Activated T-cell treated with anti-CD3 and anti-CD28 coated beads for 1 hour (primary cell): ENCODE data around the gene CETN1.

Source experiments
- DNase-seq: peaks from one replicate; pipeline ENCODE4 v3.0.0-alpha.2; 2020; ENCODE audit warnings: low read depth

Gene CETN1

DNA sequence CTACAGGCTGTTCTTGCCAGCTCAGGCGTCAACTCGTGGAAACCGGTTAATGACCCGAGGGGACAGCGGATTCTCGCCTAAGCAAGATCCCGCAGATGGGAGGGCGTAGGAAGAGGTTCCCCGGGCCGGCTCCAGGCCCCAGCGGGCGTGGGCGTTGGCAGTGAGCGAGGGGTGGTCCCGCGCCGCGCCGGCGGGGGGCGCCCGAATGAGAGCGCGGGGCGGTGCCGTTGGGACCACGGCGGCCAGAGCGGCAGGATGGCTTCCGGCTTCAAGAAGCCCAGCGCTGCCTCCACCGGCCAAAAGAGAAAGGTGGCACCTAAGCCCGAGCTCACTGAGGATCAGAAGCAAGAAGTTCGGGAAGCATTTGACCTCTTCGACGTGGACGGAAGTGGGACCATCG, at the start of gene CETN1:
Gene CETN1 (plus strand): TSS at position 227 of the 400 bp plus-strand sequence. CDS start 29 bp downstream, at position 256.
- DNase-seq = no peak

DNA sequence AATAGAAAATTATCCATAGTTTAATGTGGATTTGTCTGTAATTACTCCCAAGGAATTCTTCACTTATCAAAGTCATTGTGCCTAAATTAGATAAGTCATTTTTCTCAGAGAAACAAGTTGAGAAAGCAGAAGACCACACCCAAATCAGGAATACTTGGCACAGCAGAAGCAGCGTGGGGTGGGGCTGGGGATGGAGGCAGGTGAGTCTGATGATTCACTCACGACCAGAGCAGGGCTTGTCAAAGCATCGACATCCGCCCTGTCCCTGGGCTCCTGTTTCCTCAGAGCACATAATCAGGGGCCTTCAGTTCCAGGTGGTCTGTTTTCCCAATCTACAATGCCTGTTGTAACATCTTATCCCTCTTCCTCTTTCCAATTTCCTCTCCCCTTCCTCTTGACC, 48.2 kb upstream of the CETN1 start:
- DNase-seq = no peak

DNA sequence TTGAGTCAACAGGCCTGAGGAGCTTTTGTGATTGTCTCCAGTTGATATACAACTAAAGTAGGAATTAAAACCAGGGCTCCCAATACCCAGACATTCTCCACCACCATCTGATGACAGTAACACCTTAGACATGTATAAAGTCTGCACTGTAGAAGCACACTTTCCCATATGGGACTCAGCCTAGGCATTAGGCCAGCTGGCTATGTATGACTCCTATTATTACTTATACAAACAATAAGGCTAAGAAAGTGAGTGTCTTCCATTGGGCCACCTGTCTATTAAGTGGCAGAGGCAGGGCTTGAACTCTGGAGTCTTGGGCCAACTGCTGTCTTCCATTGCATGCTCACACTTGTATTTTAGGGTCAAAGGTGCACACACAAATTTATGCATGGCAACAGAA, 47.5 kb upstream of the CETN1 start:
- no peak for DNase-seq

DNA sequence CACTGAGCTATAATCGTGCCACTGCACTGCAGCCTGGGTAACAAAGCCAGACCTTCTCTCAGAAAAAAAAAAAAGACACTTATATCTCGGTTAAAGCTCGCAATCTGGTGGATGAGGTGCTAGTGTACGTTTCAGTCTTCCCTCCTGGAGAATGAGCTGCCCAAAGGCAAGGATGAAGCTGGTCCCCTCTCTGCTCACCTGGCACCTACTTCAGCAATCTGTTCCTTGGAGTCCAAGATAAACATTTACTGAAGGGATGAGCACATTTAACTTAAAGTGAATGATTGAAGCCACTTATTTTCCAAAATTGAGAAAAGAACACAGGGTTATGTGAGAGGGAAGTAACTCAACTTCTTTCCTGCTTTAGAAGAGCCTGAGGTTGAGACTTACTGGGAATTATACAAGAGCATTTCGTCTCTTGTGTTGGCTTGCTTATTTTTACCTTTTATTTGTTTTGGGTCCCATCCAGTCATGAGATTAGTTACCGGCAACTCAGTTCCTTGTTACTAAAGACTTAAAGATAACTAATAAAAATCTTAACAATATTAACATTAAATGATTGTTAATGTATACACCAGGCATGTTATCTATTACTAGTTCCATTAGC, 46.1 kb upstream of the CETN1 start:
- DNase-seq = no peak

DNA sequence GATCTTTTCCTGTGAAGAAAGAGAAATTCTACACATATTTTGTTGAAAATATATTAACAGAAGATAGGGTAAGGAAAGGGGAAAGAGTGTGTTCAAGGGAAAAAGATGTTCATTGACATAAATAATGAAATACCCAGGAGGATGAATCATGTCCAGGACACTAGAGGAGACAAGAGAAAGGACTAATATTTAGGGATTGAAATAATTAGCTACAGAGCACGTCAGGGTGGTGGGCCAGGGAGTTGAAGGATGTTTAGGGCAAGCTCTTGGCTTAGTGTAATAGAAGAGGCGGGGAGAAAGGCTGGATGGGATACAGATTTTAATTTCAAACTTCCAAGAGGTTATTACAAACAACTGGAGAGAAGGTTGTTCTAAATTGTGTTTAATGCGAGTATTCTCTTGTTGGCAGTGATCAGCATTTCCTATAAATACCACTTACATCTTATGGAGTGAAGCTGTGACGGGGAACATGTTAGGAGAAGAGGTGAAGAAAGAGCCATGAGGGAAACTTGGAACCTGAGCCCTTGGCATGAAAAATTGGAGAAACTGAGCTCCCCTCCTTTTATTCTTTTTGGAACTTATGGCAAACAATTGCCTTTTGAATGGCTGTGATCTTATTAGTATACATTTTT, 36.6 kb upstream of the CETN1 start:
- no peak for DNase-seq

DNA sequence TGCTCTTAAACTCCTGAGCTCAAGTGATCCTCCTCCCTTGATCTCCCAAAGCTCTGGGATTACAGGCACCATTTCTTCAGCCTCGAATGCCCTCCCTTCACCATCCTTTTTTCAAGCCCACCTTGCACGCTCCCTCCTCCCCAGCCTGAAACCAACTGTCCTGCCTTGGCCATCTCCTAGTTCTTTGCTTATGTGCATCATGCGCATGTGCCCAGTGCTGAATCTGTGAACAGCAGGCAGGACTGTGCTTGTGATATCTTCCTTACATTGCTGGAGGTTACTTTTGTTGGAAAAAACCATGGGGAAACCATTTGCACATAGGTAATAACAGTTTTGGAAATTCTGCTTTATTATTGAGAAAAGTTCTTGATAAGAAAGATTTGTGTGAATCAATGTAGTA, 30.2 kb upstream of the CETN1 start:
- DNase-seq = no peak

DNA sequence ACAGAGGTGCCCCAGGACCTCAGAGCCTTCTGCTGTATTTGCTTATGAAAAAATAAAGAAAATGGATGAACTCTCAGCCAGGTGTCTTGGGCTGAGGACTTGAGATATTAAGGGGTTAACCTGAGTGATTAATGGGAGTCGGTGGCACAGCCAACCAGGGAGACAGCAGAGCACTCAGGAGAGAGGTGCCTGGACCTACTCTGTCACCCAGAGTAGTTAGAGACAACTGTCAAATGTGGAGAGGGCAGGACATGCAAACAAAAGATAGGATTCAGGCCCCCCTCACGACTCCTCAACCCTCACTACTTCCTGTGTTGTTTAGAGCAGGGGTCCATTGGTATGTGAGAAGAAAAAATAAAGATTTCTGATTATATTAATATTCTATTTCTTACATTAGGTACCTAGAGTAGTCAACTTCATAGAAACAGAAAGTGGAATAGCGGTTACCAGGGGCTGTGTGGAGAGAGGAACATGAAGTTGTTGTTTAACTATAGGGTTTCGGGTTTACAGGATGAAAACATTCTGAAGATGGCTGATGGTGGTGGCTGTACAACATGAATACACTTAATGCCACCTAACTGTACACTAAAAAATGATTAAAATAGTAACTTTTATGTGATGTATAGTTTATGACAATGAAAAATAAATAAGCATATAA, 28.6 kb upstream of the CETN1 start:
- no peak for DNase-seq

DNA sequence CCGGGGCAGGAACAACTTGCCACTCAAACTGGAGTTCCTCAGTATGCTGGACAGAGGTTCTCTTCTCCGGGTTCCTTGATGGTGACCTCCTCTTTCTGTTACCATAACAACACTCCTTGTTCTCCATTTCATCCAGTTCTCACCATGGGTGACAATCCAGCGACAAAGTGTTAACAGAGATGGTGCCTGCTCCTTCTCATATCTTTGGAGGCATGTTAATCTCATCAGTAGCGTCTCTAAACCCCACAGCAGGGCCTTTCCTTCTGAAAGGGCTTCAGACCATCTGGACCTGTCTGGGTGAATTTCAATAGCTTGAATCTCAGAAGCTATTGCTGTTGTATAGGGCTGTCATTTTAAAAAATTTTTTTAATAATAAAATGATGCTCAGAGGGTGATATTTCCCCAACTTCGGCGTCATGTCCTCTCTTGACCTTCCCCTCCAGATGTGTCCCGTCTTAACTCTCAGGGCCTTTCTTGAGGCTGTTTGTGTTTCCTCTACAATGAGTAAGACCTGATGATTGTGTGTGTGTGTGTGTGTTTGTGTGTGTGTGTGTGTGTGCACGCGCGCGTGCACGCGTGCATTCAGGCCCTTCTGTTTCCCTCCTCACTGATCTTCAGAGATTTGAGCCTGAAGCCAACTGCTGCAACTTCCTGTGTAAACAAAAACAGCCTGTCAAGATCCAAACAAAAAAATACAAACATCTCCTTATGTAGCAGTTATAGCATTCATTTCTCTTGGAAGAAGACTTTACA, 24.3 kb upstream of the CETN1 start:
- DNase-seq = no peak

DNA sequence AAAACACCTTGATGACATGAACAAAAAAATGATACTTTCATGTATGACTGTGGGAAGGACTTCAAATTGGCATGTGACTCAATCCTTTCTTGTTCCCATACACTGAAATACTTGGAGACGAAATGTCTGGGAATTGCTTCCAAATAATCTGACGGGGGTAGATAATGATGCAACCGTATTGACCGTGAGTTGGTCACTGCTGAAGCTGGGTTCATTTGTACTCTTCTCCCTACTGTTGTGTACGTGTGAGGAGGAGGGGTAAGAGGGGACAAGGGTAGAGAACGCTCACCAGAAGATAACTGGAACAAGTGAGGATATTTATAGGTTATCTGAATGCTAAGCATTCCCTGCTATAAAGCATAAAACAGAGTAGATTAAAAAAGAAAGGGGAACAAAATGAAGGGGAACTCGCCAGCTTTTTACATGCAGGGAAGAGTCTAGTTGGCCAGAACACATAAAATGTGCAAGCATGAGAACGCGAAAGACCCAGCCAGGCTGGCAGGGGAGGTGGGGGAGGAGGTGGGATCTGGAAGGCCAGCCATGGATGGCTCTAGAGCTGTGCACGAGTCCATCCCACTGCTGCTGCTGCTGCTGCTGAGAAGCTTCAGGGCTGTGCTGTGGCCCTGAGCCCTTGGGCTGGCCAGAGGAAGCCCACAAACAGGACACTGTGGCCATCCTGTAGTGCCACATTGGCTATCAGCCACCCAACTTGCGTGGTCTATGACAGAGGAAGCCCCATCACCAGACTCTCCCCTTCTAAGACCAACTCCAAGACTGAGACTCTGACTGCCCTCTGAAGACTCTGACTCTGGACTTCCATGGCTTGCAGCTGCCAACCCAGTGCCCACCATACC, 15.2 kb upstream of the CETN1 start:
- DNase-seq = no peak

DNA sequence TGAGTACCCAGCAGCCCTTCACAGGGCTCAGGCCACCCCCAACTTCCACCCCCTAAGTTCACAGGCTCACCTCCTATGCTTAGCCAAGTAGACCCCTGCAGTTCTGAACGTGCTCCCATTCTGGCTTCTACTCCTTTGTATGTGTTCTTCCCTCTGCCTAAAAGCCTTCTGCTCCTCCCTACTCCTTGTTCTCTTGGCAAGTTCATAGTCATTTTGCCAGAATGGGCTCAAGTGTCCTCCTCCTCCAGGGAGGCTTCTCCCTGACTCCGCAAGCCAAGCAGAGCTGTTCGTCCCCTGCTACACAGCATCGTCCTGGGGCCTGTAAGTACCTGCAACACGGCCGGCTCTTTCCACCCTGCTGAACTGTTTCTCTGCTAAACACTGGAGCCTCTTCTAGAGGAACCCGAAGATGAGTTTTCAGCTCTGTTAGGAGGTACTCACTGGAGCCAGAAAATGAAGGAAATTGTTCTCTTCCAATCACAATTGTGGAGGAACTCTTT, 14.6 kb upstream of the CETN1 start:
- no peak for DNase-seq

DNA sequence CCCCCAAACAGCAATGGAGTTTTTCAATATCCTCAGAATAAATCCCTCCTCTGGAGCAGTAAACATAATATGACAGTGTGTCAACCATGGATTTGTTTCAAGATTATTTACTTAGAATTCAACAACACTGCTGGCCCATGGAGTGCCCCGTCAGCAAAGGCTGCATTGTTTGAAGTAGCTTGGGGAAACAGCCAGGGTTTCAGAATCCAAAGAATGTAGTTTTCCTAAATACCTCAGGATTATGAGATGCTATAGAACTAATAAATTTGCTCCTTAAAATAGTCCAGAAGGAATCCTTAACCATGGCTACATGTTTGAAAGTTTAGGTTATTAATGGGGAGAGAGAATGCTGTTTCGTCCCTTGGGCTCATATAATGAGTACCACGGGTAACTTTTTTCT, 13.1 kb upstream of the CETN1 start:
- no peak for DNase-seq

DNA sequence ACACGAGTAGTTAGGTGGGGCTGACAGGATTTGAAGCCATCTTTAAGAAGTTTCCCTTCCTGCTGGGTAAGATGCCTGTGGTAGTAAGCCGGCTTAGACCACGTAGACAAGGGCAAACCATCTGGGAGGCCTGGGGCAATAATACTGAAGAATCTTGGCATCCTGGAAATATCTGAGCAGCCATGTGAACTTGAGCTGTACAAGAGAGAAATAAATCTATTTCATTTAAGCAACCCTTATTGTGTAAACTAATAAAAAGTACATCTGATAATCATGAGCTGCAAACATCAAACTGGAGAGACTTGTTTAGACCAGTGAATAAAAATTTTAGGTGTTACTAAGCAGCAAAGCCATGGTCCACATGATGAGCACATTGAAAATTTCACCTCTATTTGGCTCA, 11.4 kb upstream of the CETN1 start:
- DNase-seq = no peak

DNA sequence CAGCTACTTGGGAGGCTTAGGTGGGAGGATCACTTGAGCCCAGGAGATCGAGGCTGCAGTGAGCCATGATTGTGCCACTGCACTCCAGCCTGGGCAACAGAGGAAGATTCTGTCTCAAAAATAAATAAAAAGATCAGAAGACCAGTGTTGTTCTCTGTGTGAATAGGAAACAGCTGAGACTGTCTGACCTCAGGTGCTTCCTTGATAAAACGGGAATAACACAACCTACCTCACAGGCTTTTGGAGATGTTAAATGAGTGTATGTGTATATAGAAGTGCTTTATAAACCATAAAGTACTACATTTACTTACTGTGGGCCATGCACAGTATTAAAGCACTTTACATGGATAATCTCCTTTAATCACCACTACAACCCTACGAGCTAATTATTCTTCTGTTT, 9.9 kb upstream of the CETN1 start:
- no peak for DNase-seq

DNA sequence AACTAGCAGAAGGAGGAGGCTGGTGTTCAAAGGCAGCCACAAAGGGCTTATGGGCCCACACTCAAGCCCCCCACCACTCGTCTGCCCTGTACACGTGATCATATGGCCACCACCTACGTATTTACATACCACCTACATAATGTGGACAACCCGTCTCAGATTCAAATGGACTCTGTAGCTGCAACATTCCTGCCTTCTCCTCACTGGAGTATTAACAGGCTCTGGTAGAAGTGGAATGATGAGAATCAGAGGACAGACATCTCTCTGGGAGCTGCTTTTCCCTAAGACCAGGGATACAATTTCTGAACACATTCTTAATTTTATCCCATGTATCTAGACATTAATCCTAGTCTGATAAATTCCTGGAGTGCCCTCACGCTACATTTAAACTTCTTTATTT, 9.5 kb upstream of the CETN1 start:
- no peak for DNase-seq

DNA sequence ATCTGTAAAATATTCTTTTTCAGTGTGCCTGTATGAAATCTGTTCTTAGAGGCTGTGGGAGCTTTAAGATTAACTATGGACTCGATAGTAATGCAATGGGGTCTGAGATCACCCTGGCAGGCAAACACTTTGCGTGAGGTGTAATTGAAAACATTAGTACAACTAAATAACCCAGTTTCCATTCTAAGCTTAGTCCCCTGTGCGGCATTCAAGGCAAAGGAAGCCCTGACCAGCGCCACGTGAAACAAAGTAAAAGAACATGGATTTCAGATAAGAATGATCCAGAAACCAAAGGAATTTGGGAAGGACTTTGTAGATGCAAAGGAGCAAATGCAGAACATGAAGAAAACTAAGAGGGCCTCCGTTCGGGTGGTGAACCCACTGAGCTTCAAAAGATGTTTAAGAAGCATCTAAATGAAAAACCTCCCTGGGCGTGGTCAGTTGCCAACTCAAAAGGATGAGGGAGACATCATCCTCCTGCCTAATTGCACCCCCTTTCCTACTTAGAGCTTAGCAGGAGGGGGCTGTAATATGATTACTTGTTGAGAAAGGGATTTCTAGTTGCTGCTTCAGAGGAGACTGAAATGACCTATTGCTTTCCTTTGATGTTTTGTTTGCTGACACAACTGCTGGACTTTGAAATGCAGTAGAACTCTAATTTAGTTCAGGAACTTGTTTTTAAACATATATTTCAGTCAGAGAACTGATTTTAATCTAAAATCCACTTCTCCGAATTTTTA, 7.9 kb upstream of the CETN1 start:
- DNase-seq = no peak

DNA sequence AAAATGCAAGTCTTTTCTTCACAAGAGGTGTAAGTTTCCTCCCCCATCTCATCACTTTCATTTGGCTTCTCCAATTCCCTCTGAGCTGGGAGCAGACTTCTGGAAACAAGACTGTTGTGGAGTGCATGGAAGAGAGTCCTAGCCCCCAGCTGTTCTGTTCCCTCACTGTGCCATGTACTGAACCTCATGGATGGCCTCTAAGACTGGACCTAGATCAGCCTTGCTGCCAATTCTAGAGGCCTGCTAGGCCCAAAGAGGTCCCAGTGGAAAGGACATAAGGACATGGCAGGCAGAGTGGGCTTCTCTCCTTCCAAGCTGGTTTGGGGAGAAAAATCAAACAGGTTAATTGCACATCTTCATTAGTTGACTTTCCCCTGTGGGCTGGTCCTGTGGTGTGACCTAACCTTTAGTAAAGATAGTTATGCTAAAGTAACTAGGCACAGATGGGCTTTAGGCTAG, 7.3 kb upstream of the CETN1 start:
- no peak for DNase-seq

DNA sequence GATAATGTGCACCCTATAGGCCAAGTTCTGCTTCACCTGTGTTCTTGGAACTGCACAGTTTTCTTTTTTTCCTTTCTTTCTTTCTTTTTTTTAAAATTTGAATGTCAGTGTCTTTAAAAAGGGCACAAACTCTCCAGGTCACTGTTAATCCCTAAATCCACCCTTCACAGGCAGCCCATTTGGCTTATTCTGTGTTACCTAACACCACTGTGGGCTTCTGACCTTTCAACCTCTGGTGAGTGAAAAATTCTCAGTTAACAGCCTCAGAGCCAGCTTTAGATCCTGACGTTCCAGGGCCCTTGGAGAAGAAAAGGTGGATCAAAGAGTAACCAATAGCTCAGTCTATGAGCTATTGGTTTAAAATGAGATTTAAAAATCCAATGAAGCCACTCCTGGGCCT, 6.8 kb upstream of the CETN1 start:
- no peak for DNase-seq

DNA sequence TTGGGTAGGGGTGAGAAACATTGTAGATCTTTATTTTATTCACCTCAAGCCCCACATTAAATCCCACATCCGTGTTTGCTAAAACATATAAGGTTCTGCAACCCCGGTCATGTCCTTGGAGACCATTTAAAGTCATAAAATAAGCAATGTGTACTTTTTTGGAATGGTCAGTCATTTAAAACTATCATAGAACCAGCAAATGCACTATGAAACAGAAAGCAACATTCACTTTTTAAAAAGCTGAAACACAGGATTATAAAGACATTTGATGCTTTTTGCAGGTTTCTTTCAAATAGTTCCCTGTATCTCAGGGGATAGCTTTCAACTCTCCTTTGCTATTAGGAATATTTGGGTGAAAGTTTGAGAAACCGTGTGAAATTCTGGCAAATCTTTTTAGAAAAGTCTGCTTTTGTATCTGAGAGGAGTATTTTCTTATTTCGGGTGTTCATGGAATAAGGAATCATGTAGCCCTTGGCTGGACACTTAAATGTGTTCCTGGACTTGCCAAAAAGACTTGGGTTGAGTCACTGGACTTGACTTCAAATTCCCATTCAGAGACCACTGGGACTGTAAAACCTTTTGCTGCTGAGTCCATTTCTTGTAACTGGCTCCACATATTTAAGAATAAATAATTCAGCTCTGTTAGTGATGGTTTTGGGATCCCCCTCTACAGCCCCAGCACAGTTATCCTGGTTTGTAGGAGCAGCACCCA, 5.9 kb upstream of the CETN1 start:
- no peak for DNase-seq

DNA sequence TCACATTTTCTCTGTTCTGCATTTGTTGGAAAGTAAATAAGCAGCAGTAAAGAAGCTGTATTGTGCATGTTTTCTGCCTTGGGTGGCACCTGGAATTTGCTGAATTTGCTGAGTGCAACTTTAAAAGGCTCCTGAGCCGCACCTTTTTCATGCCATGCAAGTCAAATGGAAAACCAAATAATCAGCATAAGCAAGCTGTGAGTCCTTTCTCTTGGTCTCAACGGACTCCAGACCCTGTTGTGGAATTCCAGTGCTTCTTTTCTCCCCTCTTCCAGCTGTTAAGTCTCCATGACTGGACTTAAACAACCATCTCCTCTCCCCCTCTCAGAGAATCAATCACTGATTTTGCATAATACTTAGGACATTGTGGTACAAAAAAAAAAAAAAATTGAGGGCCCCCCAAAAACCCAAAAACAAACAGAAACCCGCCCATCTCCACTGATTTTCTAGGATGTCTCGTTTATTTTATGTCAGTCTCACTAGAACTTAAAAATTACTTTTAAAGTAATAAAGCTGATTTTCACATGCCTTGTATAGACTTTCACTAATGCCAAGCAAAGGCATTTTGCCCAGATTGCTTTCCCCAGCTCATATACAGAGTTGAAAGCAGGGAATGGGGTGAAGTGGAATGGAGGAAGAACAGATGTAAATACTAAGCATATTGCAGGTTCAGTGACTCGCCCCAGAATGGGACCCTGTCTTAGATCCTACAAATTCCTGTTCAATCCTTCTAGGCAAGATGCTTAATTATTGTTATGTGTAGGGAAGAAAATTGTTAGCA, 5.1 kb upstream of the CETN1 start:
- DNase-seq = no peak

DNA sequence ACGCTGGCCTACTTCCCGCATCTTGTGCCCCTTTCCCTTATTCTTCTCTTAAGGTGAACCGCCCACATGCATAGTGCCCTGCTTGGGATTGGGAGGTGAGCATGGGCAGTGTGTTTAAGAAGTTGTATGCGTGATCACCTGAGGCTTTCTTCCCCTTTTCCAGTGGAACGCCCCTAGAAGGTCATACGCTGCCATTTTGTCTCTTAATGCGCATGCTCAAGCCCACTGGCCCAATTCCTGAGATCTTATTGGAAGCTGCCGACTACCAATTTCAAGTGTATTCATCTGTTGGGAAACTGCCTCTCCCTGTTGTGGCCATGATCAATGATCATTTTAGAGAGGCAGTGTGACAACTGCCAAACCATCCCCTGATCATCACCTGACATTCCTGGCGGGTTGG, 3.3 kb upstream of the CETN1 start:
- DNase-seq = no peak
